Activated T-cell treated with anti-CD3 and anti-CD28 coated beads, Interleukin-2, amount 50 U/mL, for 4 hours (primary cell): ENCODE measurements around the gene MTARC2. TPM values are rescaled to one million over a fixed set of nuclear protein-coding genes. Genes with fewer than 3 reads are reported as not detected.

Experiments
- ATAC-seq, 2 donors: fragments of 200-7000 bp; cut with Tn5 transposase; one replicate each; pipeline ENCODE4 v1.10.0; 2021
- DNase-seq: peaks from one replicate; pipeline ENCODE4 v3.0.0-alpha.2; 2020
- H3K27me3 Mint-ChIP-seq: one replicate; pipeline ENCODE4 v1.8.0; 2021; ENCODE audit warnings: low read depth, mixed read lengths
- H3K36me3 Mint-ChIP-seq: one replicate; pipeline ENCODE4 v1.8.0; 2022; ENCODE audit warnings: mixed read lengths; ENCODE audit not compliant: insufficient read depth
- H3K4me1 Mint-ChIP-seq: one replicate; pipeline ENCODE4 v1.8.0; 2021; ENCODE audit warnings: low read depth, mixed read lengths
- H3K4me3 Mint-ChIP-seq: one replicate; pipeline ENCODE4 v1.8.0; 2021; ENCODE audit warnings: mild to moderate bottlenecking, moderate library complexity, mixed read lengths
- H3K9me3 Mint-ChIP-seq: one replicate; pipeline ENCODE4 v1.8.0; 2021; ENCODE audit warnings: mixed read lengths
- total RNA-seq, 3 donors: library from RNA; stranded (reverse); gene quantifications; one replicate each; pipeline ENCODE4 v1.2.1, GENCODE V29; 2021

MTARC2 gene
- total RNA-seq, 3 donors from 2014 or later = 0.29 TPM; not detected in 2

DNA sequence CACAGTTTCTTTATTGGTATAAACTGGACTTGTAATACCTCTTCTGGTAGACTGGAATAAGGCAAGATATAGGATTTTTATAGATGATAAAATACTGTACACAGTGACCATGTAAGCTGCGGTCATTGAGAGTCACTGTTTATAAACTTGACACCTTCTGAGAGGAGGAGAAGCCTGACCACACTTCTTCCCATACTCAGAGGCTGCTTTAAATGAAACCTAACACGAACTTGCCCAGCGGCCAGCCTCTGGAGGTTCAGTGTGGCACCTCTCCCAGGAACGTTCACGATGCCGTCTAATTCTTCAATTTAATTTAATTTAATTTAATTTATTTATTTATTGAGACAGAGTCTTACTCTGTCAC is 61.0 kb downstream of the MTARC2 start:
- ATAC-seq (no peak), DNase-seq (no peak)
- Mint-ChIP-seq H3K36me3 (no peaks in the 10 kb centered on the region), H3K4me3 (no peak overlapping the region), H3K27me3 (peaks cover 18% of the 10 kb centered on the region), H3K4me1 (peaks cover 3% of the 10 kb centered on the region), H3K9me3 (no peaks in the 10 kb centered on the region)

DNA sequence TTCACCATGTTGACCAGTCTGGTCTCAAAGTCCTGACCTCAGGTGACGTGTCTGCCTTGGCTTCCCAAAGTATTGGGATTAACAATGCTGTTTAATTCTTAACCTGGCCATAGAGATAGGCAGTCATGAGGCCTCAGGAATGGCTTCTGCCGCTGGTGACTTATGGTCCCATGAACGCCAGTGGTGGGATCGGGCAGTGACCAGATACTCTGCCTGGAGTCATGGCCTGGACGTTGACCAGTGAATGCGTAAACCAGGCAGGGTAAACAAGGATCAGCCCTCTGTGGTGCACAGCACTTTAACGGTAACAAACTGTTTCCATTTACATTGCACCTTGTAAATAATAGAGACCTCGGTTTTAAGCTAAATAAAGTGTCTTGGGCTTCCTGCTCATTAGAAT is 61.6 kb downstream of the MTARC2 start:
- ATAC-seq = no peak
- no peak overlapping the region for H3K4me3 Mint-ChIP-seq
- no peak for DNase-seq
- peaks cover 3% of the 10 kb centered on the region for H3K4me1 Mint-ChIP-seq
- no peaks in the 10 kb centered on the region for H3K9me3 Mint-ChIP-seq
- no peaks in the 10 kb centered on the region for H3K36me3 Mint-ChIP-seq
- peaks cover 21% of the 10 kb centered on the region for H3K27me3 Mint-ChIP-seq

DNA sequence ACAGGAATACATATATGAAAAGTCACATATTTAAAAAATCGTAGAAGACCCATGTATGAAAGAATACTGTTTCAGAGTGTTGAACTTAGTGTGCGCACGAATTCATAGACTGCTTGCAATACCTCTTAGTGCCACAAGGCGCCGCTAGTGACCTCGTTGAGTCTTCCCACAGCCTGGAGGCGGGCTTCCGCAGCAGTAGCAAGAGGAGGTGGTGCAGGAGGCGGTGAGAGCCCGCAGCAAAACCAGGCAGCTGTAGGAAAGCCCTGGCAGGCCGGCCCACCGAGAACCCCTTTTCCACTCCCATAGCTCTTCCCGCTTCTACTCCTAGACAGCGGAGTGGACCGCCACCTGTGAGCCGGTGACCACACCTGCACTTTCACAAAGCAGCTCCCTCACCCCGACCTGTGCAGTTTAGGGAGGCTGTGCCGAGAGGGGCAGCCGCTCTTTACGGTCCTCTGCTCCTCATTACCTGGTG is 62.1 kb downstream of the MTARC2 start:
- Mint-ChIP-seq H3K4me1 (peaks cover 3% of the 10 kb centered on the region), H3K36me3 (no peaks in the 10 kb centered on the region), H3K27me3 (peaks cover 19% of the 10 kb centered on the region), H3K4me3 (peak overlapping the region; percentile 21), H3K9me3 (no peaks in the 10 kb centered on the region)
- DNase-seq (peak; percentile 60), ATAC-seq (peak; percentile 87 to 89)

DNA sequence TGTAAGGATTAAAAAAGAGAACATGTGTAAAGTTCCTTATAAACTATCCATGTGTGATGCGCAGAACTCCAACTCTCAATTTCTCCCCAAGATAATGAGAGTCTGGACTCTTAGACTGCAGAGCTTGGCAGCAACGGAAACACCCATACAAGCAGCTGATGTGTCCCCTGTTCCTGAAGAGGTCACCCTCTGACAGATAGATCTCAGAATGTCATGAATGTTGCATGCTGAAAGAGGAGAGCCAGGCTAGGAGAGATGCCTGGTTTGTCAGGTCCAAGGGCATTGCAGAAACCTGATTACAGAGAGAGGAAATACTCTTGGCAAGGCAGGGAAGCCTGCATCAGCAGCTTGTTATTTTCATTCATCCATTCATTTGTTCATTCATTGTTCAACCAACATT is 62.8 kb downstream of the MTARC2 start:
- H3K9me3 Mint-ChIP-seq = no peaks in the 10 kb centered on the region
- no peak overlapping the region for H3K4me3 Mint-ChIP-seq
- H3K36me3 Mint-ChIP-seq = no peaks in the 10 kb centered on the region
- H3K27me3 Mint-ChIP-seq = peaks cover 19% of the 10 kb centered on the region
- no peak for ATAC-seq
- no peak for DNase-seq
- peaks cover 3% of the 10 kb centered on the region for H3K4me1 Mint-ChIP-seq

DNA sequence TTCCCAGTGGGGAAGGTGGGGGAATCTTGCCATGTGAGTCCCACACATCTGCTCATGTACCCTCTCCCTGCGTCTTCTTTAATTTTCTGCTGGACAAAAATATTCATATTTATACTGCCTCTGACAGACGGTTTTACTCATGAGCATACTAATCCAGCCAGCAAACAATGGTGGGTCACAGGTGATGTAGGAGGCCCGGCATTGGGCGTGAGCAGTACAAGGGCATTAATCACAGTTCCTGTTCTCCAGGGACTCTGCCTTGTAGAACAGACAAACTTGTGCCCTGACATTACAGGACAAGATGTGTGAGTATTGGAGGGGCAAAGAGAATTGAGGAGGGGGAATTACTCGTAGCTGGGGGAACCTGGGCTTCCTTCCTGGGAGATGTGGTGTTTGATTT is 63.6 kb downstream of the MTARC2 start:
- Mint-ChIP-seq H3K4me1 (peaks cover 3% of the 10 kb centered on the region), H3K27me3 (peaks cover 19% of the 10 kb centered on the region), H3K9me3 (no peaks in the 10 kb centered on the region), H3K36me3 (no peaks in the 10 kb centered on the region), H3K4me3 (no peak overlapping the region)
- ATAC-seq (no peak), DNase-seq (no peak)

GRCh38 chr1:220812308-220812707 is 64.2 kb downstream of the MTARC2 start:
- Mint-ChIP-seq H3K4me3 (no peak overlapping the region), H3K4me1 (peaks cover 3% of the 10 kb centered on the region), H3K9me3 (no peaks in the 10 kb centered on the region), H3K36me3 (no peaks in the 10 kb centered on the region), H3K27me3 (peaks cover 22% of the 10 kb centered on the region)
- no peak for ATAC-seq
- no peak for DNase-seq

DNA sequence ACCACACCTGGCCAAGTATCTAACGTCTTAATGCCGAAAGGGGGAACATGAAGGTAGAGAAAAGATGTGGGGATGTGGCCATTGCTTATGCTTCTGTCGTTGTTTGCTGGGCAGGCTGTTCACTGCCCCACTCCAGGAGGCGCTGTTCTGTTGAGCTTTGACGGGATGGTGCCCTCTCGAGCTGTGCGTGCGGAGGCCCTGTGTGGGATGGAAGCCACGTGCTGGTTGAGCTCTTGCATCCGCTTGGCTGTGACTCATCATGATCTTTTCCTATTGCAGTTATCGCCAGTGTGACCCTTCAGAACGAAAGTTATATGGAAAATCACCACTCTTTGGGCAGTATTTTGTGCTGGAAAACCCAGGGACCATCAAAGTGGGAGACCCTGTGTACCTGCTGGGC is 64.9 kb downstream of the MTARC2 start:
- DNase-seq = no peak

DNA sequence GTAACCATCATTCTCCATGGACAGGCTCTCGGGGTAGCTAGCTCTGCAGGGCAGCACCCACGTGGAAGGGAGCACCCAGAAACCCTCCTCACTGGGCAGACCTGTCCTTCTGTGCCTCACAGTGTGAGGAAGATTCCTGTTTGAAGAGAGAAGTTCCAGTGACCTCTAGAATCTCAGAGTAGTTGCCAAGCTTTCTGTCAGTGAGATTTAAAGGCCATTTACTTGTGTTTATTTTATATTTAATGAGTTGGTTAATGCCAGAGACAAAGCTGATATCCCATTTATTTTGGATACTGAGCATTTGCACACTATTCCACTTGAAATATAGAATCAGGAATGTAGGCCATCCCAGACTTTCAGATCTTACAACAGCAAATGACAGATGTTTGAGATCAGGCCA is 67.3 kb downstream of the MTARC2 start:
- no peak for ATAC-seq
- no peaks in the 10 kb centered on the region for H3K36me3 Mint-ChIP-seq
- H3K4me1 Mint-ChIP-seq = peaks cover 2% of the 10 kb centered on the region
- no peaks in the 10 kb centered on the region for H3K9me3 Mint-ChIP-seq
- no peak for DNase-seq
- peaks cover 24% of the 10 kb centered on the region for H3K27me3 Mint-ChIP-seq
- no peak overlapping the region for H3K4me3 Mint-ChIP-seq

More for the DNA sequence above, 64.9 kb downstream of the MTARC2 start:
- H3K4me1 Mint-ChIP-seq = peaks cover 3% of the 10 kb centered on the region
- no peaks in the 10 kb centered on the region for H3K9me3 Mint-ChIP-seq
- H3K4me3 Mint-ChIP-seq = no peak overlapping the region
- ATAC-seq = no peak
- H3K36me3 Mint-ChIP-seq = no peaks in the 10 kb centered on the region
- H3K27me3 Mint-ChIP-seq = peaks cover 22% of the 10 kb centered on the region

DNA sequence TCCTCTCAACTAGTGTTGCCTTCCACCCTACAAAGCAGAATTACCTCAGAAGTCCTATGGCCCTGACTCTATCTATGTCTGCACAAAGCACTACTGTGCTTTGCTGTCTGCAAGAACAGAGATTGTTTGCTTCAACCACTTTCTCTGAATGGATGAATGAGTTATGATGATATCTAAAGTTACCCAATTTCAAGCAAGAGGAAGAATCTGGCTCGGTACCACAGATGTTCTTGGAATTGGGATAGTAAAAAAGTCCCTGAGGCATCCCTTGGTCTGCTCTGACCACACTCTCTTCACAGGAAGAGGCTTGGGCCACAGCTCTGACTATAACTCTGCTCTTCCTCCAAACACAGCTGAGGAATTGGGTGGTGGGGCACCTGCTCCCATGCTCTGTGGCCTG is 69.8 kb downstream of the MTARC2 start:
- H3K9me3 Mint-ChIP-seq = no peaks in the 10 kb centered on the region
- ATAC-seq = no peak
- no peak for DNase-seq
- H3K4me3 Mint-ChIP-seq = no peak overlapping the region
- no peaks in the 10 kb centered on the region for H3K4me1 Mint-ChIP-seq
- H3K27me3 Mint-ChIP-seq = peaks cover 14% of the 10 kb centered on the region
- H3K36me3 Mint-ChIP-seq = no peaks in the 10 kb centered on the region

- H3K36me3 Mint-ChIP-seq = no peaks in the 10 kb centered on the region
- no peaks in the 10 kb centered on the region for H3K4me1 Mint-ChIP-seq
- H3K4me3 Mint-ChIP-seq = no peak overlapping the region
- H3K27me3 Mint-ChIP-seq = peaks cover 8% of the 10 kb centered on the region
- no peaks in the 10 kb centered on the region for H3K9me3 Mint-ChIP-seq
- DNase-seq = no peak
- no peak for ATAC-seq
These were observed 70.5 kb downstream of the MTARC2 start for GRCh38 chr1:220818421-220819173.

DNA sequence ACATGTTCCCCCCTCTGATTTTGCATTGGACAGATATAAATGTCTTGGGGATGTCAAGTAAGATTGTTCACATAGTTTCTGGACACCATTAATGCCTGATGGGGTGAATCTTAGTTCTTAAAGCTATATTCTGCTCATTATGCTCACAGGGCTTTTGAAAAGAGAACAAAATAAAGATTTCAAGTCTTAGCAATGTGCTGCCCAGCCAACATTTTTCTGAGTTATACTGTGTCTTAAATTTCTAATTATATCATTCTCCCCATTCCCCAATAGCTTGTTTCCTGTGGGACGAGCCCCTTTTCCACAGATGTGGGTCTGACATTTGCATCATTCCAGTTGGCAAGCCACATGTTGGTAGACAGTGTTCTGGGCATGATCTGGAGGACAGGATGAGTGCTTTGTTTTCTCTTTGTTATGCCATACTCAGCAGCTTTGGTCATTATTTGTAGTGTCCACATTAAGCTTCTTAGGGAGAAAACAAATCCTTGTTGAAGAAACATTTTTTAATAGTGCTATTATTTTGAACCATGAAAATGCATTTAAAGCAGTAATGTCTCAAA is 71.4 kb downstream of the MTARC2 start:
- no peak overlapping the region for H3K4me3 Mint-ChIP-seq
- no peaks in the 10 kb centered on the region for H3K9me3 Mint-ChIP-seq
- peaks cover 4% of the 10 kb centered on the region for H3K27me3 Mint-ChIP-seq
- no peaks in the 10 kb centered on the region for H3K36me3 Mint-ChIP-seq
- no peak for ATAC-seq
- no peaks in the 10 kb centered on the region for H3K4me1 Mint-ChIP-seq
- no peak for DNase-seq

DNA sequence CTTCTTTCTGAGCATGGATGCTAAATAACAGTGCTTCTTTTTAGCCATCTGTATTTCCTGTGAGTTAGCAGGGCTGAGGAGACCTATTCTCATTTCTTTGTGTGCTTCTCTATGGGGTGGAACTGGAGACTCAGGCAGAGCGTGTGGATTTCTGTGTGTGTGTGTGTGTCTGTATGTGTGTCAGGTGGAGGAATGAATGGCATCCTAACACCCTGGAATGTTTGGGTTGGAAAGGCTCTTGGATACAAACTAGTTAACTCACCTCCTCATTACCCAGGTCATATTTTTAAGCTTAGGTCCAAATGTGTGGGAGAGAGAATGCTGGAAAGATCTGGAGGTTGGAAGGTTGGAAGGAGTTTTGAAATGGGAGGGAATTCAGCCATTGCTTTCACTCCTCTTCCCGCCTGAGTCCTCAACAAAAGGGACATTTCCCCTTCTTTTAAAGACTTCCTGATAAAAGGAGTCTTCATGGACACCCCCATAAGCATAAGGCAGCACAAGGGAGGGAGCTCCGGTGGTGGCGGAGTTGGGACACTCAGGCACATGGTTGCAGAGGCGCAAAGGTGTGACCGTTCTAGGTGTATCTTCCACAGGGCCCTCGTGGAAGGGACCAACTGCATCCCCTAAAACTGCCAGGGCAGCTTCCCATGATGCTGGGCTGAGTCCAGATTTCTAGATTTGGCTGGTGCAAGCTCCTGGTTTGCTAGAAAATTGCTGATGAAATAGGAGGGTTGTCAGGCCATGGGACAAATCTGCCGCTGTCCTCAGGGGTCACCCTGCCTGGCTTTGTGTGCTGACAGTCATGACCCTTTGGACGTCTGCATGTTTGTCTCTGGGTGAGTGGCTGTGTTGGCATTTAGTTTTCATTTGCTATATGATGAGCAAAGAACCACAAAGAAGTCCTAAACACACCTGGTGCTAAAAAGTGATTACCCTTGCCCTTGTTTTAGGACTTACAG is 76.2 kb downstream of the MTARC2 start:
- no peak for ATAC-seq
- Mint-ChIP-seq H3K4me1 (no peaks in the 10 kb centered on the region), H3K27me3 (peaks cover 10% of the 10 kb centered on the region)

DNA sequence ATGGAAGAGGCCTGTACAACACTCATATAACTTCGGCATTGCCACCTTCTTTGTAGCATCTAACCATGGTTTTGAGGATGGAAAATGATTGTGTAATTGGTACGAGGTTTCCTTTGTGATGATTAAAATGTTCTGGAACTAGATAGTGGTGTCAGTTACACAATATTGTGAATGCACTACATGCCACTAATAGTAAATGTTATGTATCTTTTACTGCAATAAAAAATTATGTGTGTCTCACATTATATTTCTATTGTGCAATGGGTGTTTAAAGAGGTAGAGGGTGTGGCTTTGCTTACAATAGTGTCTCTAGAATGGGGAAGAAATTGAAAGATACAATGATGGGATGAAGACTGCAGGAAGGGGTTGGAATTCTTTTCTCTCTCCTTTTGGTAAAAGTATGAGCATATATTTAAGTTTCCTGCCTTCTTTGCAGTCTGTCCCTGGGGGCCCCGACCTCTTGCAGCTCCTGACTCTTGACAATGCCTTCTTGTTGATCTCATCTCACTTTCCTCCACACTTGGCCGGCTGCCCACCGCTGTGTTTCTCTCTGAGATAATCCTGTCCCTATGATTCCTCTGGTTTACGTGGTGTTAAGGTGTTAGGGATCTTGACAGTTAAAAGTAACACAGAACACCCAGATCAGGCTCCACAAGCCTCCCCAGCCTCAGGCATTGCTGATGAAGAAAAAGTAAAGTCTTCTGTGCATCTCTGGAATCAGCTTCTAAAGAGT is 77.9 kb downstream of the MTARC2 start:
- Mint-ChIP-seq H3K4me3 (no peak overlapping the region), H3K27me3 (peaks cover 8% of the 10 kb centered on the region), H3K4me1 (no peaks in the 10 kb centered on the region), H3K9me3 (no peaks in the 10 kb centered on the region), H3K36me3 (no peaks in the 10 kb centered on the region)
- ATAC-seq (no peak), DNase-seq (no peak)

More for the DNA sequence above, 76.2 kb downstream of the MTARC2 start:
- no peaks in the 10 kb centered on the region for H3K36me3 Mint-ChIP-seq
- DNase-seq = no peak
- no peak overlapping the region for H3K4me3 Mint-ChIP-seq
- no peaks in the 10 kb centered on the region for H3K9me3 Mint-ChIP-seq

GRCh38 chr1:220826729-220827128 is 78.6 kb downstream of the MTARC2 start:
- no peak overlapping the region for H3K4me3 Mint-ChIP-seq
- ATAC-seq = no peak
- H3K27me3 Mint-ChIP-seq = peaks cover 10% of the 10 kb centered on the region
- H3K4me1 Mint-ChIP-seq = no peaks in the 10 kb centered on the region
- no peak for DNase-seq
- no peaks in the 10 kb centered on the region for H3K9me3 Mint-ChIP-seq
- no peaks in the 10 kb centered on the region for H3K36me3 Mint-ChIP-seq
